ENCODE results near the gene AGPAT4. TPM values are rescaled to one million over a fixed set of nuclear protein-coding genes. Genes with fewer than 3 reads are reported as not detected.

The AGPAT4 gene
- total RNA-seq, 1 donor from 2014 or later, result 19.7 TPM

DNA sequence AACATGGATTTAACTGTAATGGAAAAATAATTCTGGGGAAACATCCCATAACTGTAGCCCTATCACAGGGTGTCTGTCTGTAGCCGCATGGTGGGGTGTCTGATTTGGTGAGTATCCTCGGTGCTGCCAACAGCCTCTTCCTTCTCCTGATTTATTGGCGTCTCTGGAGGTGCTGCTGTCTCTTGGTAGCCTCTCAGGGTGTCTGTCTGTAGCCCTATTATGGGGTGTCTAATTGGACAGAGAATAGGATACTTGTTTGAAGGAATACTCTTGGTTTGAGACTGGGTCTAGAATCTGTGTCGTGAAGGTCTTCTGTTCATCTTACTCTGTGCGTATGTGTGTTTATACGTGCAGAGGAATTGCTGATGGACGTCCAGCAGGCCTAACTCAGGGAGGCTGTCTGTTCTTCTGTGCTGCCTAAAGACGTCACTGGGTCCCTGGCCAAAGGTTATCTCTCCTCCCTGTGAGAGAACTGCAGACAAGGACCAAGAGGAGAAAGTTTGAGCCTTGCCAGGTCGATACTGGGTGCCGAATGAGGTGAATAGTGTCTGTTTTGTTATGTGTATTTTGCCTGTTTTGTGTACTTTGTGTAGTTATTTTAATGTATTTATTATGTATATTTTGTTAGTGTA, 18.9 kb upstream of the AGPAT4 start:
- intact Hi-C loops (cut with DNase I), result no loop called here
- Histone ChIP-seq H3K4me1 (no peaks in the 10 kb centered on the region), H3K27ac (no peak overlapping the region), H3K27me3 (ENCODE audit: low read depth) (no peaks in the 10 kb centered on the region), H3K4me3 (no peak overlapping the region), H3K36me3 (no peaks in the 10 kb centered on the region), H3K9me3 (no peaks in the 10 kb centered on the region)
- no peak for DNase-seq
- TF ChIP-seq, protein P1, sequence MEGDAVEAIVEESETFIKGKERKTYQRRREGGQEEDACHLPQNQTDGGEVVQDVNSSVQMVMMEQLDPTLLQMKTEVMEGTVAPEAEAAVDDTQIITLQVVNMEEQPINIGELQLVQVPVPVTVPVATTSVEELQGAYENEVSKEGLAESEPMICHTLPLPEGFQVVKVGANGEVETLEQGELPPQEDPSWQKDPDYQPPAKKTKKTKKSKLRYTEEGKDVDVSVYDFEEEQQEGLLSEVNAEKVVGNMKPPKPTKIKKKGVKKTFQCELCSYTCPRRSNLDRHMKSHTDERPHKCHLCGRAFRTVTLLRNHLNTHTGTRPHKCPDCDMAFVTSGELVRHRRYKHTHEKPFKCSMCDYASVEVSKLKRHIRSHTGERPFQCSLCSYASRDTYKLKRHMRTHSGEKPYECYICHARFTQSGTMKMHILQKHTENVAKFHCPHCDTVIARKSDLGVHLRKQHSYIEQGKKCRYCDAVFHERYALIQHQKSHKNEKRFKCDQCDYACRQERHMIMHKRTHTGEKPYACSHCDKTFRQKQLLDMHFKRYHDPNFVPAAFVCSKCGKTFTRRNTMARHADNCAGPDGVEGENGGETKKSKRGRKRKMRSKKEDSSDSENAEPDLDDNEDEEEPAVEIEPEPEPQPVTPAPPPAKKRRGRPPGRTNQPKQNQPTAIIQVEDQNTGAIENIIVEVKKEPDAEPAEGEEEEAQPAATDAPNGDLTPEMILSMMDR (IDR thresholded peaks at IDR 0.05), result no peak
- no peak for ATAC-seq

DNA sequence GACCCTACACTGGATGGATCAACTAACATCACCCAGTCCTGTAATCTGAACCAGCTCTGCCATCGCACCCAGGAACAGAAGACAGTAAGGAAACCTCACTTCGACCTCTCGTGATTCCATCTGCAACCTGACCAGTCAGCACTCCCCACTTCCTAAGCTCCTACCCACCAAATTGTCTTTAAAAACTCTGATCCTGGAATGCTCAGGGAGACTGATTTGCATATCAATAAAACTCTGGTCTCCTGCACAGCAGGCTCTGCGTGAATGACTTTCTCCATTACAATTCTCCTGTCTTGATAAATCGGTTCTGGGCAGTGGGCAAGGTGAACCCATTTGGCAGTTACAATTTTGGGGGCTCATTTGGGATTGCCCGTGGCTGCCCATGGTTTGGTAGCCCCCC, 18.3 kb upstream of the AGPAT4 start:
- no peaks in the 10 kb centered on the region for H3K36me3 ChIP-seq
- no peaks in the 10 kb centered on the region for H3K4me1 ChIP-seq
- TF ChIP-seq, protein P1 (IDR thresholded peaks at IDR 0.05), result no peak
- H3K27me3 ChIP-seq (ENCODE audit: low read depth), result no peaks in the 10 kb centered on the region
- intact Hi-C loops (cut with DNase I), result no loop called here
- DNase-seq (no peak), ATAC-seq (no peak)
- no peak overlapping the region for H3K27ac ChIP-seq
- H3K9me3 ChIP-seq, result no peaks in the 10 kb centered on the region
- no peak overlapping the region for H3K4me3 ChIP-seq

DNA sequence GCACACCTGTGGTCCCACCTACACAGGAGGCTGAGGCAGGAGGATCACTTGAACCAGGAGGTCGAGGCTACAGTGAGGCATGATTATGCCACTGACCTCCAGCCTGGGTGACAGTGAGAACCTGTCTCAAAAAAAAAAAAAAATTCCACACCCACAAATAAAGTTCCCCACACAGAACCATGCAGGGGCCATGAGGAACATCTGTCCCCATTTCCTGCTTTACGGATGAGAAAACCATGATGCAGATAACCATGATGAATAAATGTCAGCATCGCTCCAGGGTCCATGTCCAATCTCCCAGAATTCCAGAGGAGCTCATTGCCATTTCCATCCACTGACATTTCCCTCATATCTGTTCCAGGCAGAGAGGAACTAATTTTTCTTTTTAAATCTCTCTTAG, 16.9 kb upstream of the AGPAT4 start:
- Histone ChIP-seq H3K36me3 (no peaks in the 10 kb centered on the region), H3K27me3 (ENCODE audit: low read depth) (no peaks in the 10 kb centered on the region), H3K4me3 (no peak overlapping the region), H3K9me3 (no peaks in the 10 kb centered on the region), H3K4me1 (no peaks in the 10 kb centered on the region), H3K27ac (no peak overlapping the region)
- TF ChIP-seq, protein P1 (IDR thresholded peaks at IDR 0.05), result no peak
- DNase-seq (no peak), ATAC-seq (no peak)
- intact Hi-C loops (cut with DNase I), result no loop called here

DNA sequence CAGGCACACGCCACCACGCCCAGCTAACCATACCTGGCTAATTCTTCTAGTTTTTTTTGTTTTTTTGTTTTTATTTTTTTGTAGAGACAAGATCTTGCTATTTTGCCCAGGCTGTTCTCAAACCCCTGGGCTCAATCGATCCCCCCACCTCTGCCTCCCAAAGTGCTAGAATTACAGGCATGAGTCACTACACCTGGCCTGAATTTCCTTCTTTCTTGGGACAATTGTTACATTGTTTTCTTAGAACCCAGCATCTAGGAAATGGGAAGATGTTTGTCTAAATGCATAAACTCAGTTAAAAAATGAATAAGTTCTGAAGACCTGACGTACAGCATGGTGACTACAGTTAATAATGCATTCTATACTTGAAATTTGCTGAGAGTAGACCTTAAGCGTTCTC, 10.8 kb upstream of the AGPAT4 start:
- no peaks in the 10 kb centered on the region for H3K4me1 ChIP-seq
- DNase-seq (no peak), ATAC-seq (no peak)
- H3K36me3 ChIP-seq, result no peaks in the 10 kb centered on the region
- intact Hi-C loops (cut with DNase I), result no loop called here
- no peak overlapping the region for H3K27ac ChIP-seq
- TF ChIP-seq, protein P1 (IDR thresholded peaks at IDR 0.05), result no peak
- no peaks in the 10 kb centered on the region for H3K9me3 ChIP-seq
- no peak overlapping the region for H3K4me3 ChIP-seq
- no peaks in the 10 kb centered on the region for H3K27me3 ChIP-seq (ENCODE audit: low read depth)

DNA sequence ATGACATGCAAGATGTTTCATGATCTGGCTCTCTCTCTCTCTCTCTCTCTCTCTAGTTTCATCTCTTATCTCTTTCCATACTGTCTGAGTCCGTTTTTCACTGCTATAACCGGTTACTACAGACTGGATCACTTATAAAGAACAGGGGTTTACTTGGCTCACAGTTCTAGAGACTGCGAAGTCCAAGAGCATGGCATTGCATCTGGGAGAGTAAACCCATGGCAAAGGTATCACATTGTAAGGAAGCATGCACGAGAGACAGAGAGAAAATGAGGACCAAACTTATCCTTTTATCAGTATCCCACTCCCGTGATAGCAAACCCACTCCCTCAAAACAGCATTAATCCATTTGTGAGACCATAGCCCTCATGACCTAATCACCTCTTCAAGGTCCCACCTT, 7.2 kb upstream of the AGPAT4 start:
- Histone ChIP-seq H3K36me3 (no peaks in the 10 kb centered on the region), H3K4me1 (no peaks in the 10 kb centered on the region), H3K27me3 (ENCODE audit: low read depth) (no peaks in the 10 kb centered on the region), H3K4me3 (no peak overlapping the region), H3K9me3 (no peaks in the 10 kb centered on the region), H3K27ac (no peak overlapping the region)
- TF ChIP-seq, protein P1 (IDR thresholded peaks at IDR 0.05), result no peak
- DNase-seq, result no peak
- no peak for ATAC-seq
- intact Hi-C loops (cut with DNase I), result no loop called here
